Astrocyte of the spinal cord (primary cell): ENCODE data around the gene TUB.

Source experiments
- DNase-seq: peaks from one replicate; pipeline ENCODE4 v3.0.0; 2011; ENCODE audit warnings: low read depth, low spot score
- H3K4me3 ChIP-seq: 2 replicates; pipeline ENCODE4 v1.5.1; 2011; ENCODE audit warnings: low read depth, mild to moderate bottlenecking, low read length, moderate library complexity
- in situ Hi-C: cut with HindIII; loops from 2 replicates; pipeline ENCODE4 v1.10.0; 2017; ENCODE audit warnings: low sequenced_read_pairs
- TF ChIP-seq, protein P1 (sequence below): IDR thresholded peaks from 2 replicates; pipeline ENCODE4 v1.5.1; 2012; ENCODE audit warnings: low read depth, mild to moderate bottlenecking, low read length, inconsistent platforms

TUB gene

GRCh38 chr11:8061555-8062428, 19.2 kb upstream of the TUB start:
- TF ChIP-seq, protein P1, sequence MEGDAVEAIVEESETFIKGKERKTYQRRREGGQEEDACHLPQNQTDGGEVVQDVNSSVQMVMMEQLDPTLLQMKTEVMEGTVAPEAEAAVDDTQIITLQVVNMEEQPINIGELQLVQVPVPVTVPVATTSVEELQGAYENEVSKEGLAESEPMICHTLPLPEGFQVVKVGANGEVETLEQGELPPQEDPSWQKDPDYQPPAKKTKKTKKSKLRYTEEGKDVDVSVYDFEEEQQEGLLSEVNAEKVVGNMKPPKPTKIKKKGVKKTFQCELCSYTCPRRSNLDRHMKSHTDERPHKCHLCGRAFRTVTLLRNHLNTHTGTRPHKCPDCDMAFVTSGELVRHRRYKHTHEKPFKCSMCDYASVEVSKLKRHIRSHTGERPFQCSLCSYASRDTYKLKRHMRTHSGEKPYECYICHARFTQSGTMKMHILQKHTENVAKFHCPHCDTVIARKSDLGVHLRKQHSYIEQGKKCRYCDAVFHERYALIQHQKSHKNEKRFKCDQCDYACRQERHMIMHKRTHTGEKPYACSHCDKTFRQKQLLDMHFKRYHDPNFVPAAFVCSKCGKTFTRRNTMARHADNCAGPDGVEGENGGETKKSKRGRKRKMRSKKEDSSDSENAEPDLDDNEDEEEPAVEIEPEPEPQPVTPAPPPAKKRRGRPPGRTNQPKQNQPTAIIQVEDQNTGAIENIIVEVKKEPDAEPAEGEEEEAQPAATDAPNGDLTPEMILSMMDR, result no peak
- no peak overlapping the region for H3K4me3 ChIP-seq
- DNase-seq, result no peak
- in situ Hi-C loops, result no loop called here

GRCh38 chr11:8062781-8063257, 18.2 kb upstream of the TUB start:
- DNase-seq, result no peak

GRCh38 chr11:8063324-8063723, 17.7 kb upstream of the TUB start:
- no peak for DNase-seq
- H3K4me3 ChIP-seq, result no peak overlapping the region
- TF ChIP-seq, protein P1, result no peak
- in situ Hi-C loops, result no loop called here

More at GRCh38 chr11:8062781-8063257, 18.2 kb upstream of the TUB start:
- in situ Hi-C loops, result no loop called here
- TF ChIP-seq, protein P1, result no peak
- no peak overlapping the region for H3K4me3 ChIP-seq

GRCh38 chr11:8065031-8065430, 16.0 kb upstream of the TUB start:
- in situ Hi-C loops, result no loop called here
- no peak overlapping the region for H3K4me3 ChIP-seq
- TF ChIP-seq, protein P1, result no peak
- DNase-seq, result no peak

DNA sequence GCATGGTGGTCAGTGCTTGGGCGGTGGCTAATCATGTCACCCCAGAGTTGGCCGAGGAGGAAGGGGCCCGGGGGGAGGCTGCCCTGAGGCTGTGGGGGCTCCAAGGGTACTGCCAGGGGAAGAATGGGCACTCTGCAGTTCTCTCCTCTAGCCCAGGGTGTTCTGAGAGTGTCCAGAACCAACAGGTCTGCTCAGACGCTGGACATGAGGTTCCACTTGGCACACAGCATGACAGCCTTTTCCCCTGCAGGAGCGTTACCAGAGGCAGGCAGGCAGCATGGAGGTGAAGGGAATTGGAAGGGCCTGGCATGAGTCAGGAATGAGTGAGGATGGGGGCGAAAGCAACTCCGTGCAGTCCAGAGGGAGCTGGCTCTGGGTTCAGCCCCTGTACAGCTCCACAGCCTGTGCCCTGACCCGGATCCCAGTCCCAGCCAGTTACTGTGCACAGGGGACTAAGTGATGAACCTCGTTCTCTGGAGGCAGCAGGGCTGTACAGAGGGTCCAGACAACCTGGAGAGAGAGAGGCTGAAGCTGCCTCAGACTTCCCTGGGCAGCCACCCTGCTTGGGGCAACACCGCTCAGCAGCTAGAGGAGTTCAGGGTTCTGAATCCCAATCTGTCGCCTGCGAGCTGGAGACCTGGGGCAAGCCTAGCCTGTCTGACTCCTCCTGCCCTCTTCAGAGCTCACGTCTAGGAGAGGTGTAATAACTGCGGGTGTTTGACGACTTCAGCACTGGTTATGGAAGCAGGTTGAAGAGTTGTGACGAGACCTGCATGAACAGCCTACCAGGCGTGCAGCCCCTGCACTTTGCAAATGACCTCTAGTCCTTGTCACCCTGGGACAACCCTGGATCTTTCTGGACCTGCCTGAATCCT, 14.7 kb upstream of the TUB start:
- no peak for DNase-seq
- H3K4me3 ChIP-seq, result no peak overlapping the region
- TF ChIP-seq, protein P1, result no peak
- in situ Hi-C loops, result no loop called here

DNA sequence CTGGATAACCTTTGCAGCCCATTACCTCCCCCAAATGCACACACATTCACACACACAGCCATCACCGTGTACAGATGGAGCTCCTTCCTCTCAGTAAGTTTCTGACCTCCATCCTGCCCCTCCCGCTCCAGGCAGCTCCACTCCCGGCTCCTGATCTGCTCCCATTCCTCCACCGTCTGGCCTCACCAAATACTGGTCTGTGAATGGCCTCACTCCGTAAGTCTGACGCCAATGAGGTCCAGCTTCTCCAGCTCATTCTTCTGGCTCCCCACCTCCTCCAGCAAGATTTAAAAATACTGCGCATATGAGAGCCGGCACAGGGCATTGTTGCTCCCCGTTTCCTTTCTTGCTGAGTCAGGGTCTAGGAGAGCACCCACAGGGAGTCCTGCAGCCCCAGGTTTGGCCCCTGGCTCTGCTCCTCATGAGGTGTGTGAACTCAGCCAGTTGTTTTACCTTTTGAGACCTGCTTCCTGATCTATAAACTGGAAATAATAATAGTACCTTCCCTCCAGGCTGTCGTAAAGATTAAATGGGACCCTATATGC, 14.0 kb upstream of the TUB start:
- in situ Hi-C loops, result no loop called here
- no peak for DNase-seq
- TF ChIP-seq, protein P1, result no peak

More for the DNA sequence above, 14.0 kb upstream of the TUB start:
- no peak overlapping the region for H3K4me3 ChIP-seq
